SK-N-SH (cell line): ENCODE results near the gene BUD23. TPM values are rescaled to one million over a fixed set of nuclear protein-coding genes. Genes with fewer than 3 reads are reported as not detected.

Source experiments
- CTCF ChIA-PET: fragments of 300-600, 350-600 bp; formaldehyde crosslinking; extraction: SDS; loops from one replicate; lab custom pipeline; 2021; lab: Yijun Ruan, JAX
- POLR2A ChIA-PET: fragments of 350-600 bp; sonication (Branson Sonifier 250); formaldehyde crosslinking; extraction: SDS; loops from one replicate; lab custom pipeline; 2020; ENCODE audit warnings: antibody characterized with exemption, inconsistent platforms; lab: Yijun Ruan, JAX
- DNase-seq: peaks from one replicate; pipeline ENCODE4 v3.0.0; 2012
- H2AFZ ChIP-seq: fragments of 200-600 bp; sonication (generic); 2 replicates; pipeline ENCODE4 v1.8.1; 2016; ENCODE audit warnings: antibody characterized with exemption, mild to moderate bottlenecking, low read depth
- H3F3A ChIP-seq: fragments of 200-600 bp; sonication (generic); replicated peaks from 2 replicates; pipeline ENCODE3; 2016; ENCODE audit warnings: antibody characterized with exemption, mild to moderate bottlenecking; ENCODE audit not compliant: insufficient read depth
- H3K27ac ChIP-seq, 2 experiments: fragments of 200-500 bp in 1 of 2; fragments of 200-600 bp in 1 of 2; sonication (Bioruptor generic) in 1 of 2; sonication (generic), shearing (Covaris generic) in 1 of 2; 2 replicates each; pipeline versions ENCODE4 v1.5.1 to v1.6.1; 2014 to 2016; ENCODE audit warnings: low read depth in 2 of 2, inconsistent platforms in 1 of 2, low read length in 1 of 2, mild to moderate bottlenecking in 1 of 2, mixed read lengths in 1 of 2
- H3K27me3 ChIP-seq: fragments of 200-600 bp; sonication (generic), shearing (Covaris generic); 2 replicates; pipeline ENCODE4 v1.6.1; 2016; ENCODE audit warnings: mixed run types; ENCODE audit not compliant: insufficient read depth
- H3K36me3 ChIP-seq, 2 experiments: fragments of 200-500 bp in 1 of 2; fragments of 200-600 bp in 1 of 2; sonication (Bioruptor generic) in 1 of 2; sonication (generic) in 1 of 2; replicated peaks in 1 of 2; 2 replicates each; pipeline versions ENCODE3 to v1.5.1; 2014 to 2016; ENCODE audit warnings: low read length in 1 of 2, mild to moderate bottlenecking in 1 of 2; ENCODE audit not compliant: insufficient read depth in 2 of 2, control insufficient read depth in 1 of 2
- H3K4me1 ChIP-seq, 2 experiments: fragments of 200-500 bp in 1 of 2; fragments of 200-600 bp in 1 of 2; sonication (Bioruptor generic) in 1 of 2; sonication (generic), shearing (Covaris generic) in 1 of 2; 2 replicates each; pipeline versions ENCODE4 v1.5.1 to v1.6.1; 2014 to 2016; ENCODE audit warnings: low read depth in 1 of 2, low read length in 1 of 2, mixed run types in 1 of 2; ENCODE audit not compliant: insufficient read depth in 2 of 2, control insufficient read depth in 1 of 2
- H3K4me2 ChIP-seq: fragments of 200-600 bp; sonication (generic), shearing (Covaris generic); 2 replicates; pipeline ENCODE4 v1.6.1; 2017; ENCODE audit warnings: mixed run types
- H3K4me3 ChIP-seq, 2 experiments: fragments of 200-500 bp in 1 of 2; fragments of 200-600 bp in 1 of 2; sonication (Bioruptor generic) in 1 of 2; sonication (generic), shearing (Covaris generic) in 1 of 2; 2 replicates each; pipeline versions ENCODE4 v1.5.1 to v1.8.1; 2014 to 2016; ENCODE audit warnings: low read depth in 2 of 2, inconsistent platforms in 1 of 2, low read length in 1 of 2, mild to moderate bottlenecking in 1 of 2, mixed read lengths in 1 of 2, moderate library complexity in 1 of 2
- H3K79me2 ChIP-seq: fragments of 200-600 bp; sonication (generic); 2 replicates; pipeline ENCODE4 v1.8.1; 2017; ENCODE audit warnings: mild to moderate bottlenecking; ENCODE audit not compliant: insufficient read depth
- H3K9ac ChIP-seq: fragments of 200-600 bp; sonication (generic); 2 replicates; pipeline ENCODE4 v1.6.1; 2017; ENCODE audit warnings: mixed run types
- H3K9me2 ChIP-seq: fragments of 200-600 bp; sonication (generic); 2 replicates; pipeline ENCODE4 v1.6.1; 2017; ENCODE audit warnings: mixed run types
- H3K9me3 ChIP-seq: fragments of 200-600 bp; sonication (generic); 2 replicates; pipeline ENCODE4 v1.6.1; 2017; ENCODE audit warnings: mixed run types, mild to moderate bottlenecking, moderate library complexity
- H4K20me1 ChIP-seq: fragments of 200-600 bp; sonication (generic); 2 replicates; pipeline ENCODE4 v1.6.1; 2017; ENCODE audit warnings: mild to moderate bottlenecking, mixed run types; ENCODE audit not compliant: insufficient read depth
- CHD2 ChIP-seq: fragments of 150-350 bp; IDR thresholded peaks from 2 replicates; pipeline ENCODE4 v1.6.1; 2018; ENCODE audit warnings: low read length; ENCODE audit not compliant: partially characterized antibody
- ELF1 ChIP-seq: IDR thresholded peaks from 2 replicates; pipeline ENCODE4 v1.4.0; 2012
- FOSL2 ChIP-seq: IDR thresholded peaks from 2 replicates; pipeline ENCODE4 v1.4.0; 2012; ENCODE audit warnings: low read depth, mild to moderate bottlenecking, moderate library complexity, borderline replicate concordance
- FOXM1 ChIP-seq: IDR thresholded peaks from 2 replicates; pipeline ENCODE4 v1.4.0; 2012; ENCODE audit warnings: low read depth, mild to moderate bottlenecking
- GATA2 ChIP-seq: sonication (generic); formaldehyde crosslinking; IDR thresholded peaks from 2 replicates; pipeline ENCODE4 v1.5.0; 2020; ENCODE audit warnings: mild to moderate bottlenecking, missing genetic modification reagents
- RCOR1 ChIP-seq: fragments of 150-350 bp; IDR thresholded peaks from 2 replicates; pipeline ENCODE4 v1.6.1; 2017; ENCODE audit warnings: antibody characterized with exemption, low read length
- RXRA ChIP-seq: IDR thresholded peaks from 2 replicates; pipeline ENCODE4 v1.4.0; 2012; ENCODE audit warnings: low read depth, mild to moderate bottlenecking, borderline replicate concordance
- SIN3A ChIP-seq: IDR thresholded peaks from 2 replicates; pipeline ENCODE4 v1.6.1; 2012; ENCODE audit warnings: low read depth, mild to moderate bottlenecking, low read length, moderate library complexity, borderline replicate concordance
- TEAD4 ChIP-seq: IDR thresholded peaks from 2 replicates; pipeline ENCODE4 v1.4.0; 2012; ENCODE audit warnings: mild to moderate bottlenecking, borderline replicate concordance; ENCODE audit not compliant: insufficient read depth
- WGBS: methylation state at CpG from one replicate; pipeline ENCODE4 v1.1.6; 2017; ENCODE audit warnings: low lambda C conversion rate; 5-methylcytosine and 5-hydroxymethylcytosine counted together
- polyA plus RNA-seq, 3 experiments: library from polyadenylated mRNA; depleted of rRNA; stranded (reverse); fragments of >200 nt; gene quantifications; 2 replicates each; pipeline ENCODE4 v1.2.3, GENCODE V29; 2012
- TF ChIP-seq, protein P1 (sequence below): fragments of 150-350 bp; IDR thresholded peaks from 2 replicates; pipeline ENCODE4 v1.6.1; 2017; ENCODE audit warnings: antibody characterized with exemption, low read length, low read depth, borderline replicate concordance

The BUD23 gene
- polyA plus RNA-seq, 1 of the 3 experiments (the other 2 are of a cell fraction), result 206 TPM

DNA sequence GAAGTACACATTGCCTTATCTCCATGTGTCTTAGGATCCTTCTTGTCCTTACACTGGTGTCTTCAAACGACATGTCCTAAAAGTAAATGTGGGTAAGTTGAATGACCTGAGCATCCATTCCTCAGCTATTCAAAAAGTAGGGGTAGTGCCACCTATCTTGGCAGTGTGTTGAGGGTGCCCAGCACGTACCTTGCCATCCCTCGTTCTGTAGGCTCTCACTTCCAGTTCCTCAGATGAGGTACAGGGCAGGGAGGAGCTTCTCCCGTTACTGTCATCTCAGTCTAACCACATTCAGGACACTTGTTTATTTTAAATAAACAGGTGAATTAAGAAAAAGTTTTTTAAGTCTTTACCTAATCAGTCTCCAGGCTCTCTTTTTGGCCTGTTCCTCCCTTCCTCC is 13.0 kb downstream of the BUD23 start:
- WGBS, result 92% methylated on average over 4 of the region's 4 CpGs
- Histone ChIP-seq H4K20me1 (peaks cover 8% of the 10 kb centered on the region; the same call in 1 of the 2 replicates), H2AFZ (no peak overlapping the region), H3K4me3 (no peak overlapping the region), H3K9me3 (no peaks in the 10 kb centered on the region), H3K9me2 (no peaks in the 10 kb centered on the region), H3K79me2 (no peaks in the 10 kb centered on the region), H3K9ac (no peak overlapping the region), H3K27me3 (no peaks in the 10 kb centered on the region), H3K36me3 (peaks cover 29 to 81% of the 10 kb centered on the region in 2 experiments), H3K4me2 (no peak overlapping the region), H3K4me1 (no peaks in the 10 kb centered on the region), H3F3A (peaks cover 23% of the 10 kb centered on the region), H3K27ac (no peak overlapping the region)
- DNase-seq, result no peak
- TF ChIP-seq FOSL2 (no peak), SIN3A (no peak), RXRA (no peak), CHD2 (no peak), ELF1 (no peak)
- TF ChIP-seq, protein P1, sequence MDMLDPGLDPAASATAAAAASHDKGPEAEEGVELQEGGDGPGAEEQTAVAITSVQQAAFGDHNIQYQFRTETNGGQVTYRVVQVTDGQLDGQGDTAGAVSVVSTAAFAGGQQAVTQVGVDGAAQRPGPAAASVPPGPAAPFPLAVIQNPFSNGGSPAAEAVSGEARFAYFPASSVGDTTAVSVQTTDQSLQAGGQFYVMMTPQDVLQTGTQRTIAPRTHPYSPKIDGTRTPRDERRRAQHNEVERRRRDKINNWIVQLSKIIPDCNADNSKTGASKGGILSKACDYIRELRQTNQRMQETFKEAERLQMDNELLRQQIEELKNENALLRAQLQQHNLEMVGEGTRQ, result no peak
- ChIA-PET CTCF (interaction anchor here (0.9 to 8.8 kb wide), 7 partner anchors 22 to 510 kb away, joined by 3 to 70 read pairs (median 3); partner anchors contain the start of gene VPS37D), POLR2A (interaction anchor here (0.8 kb wide), 1 partner anchor 15 kb away, joined by 3 read pairs; no protein-coding TSS in a partner anchor)

DNA sequence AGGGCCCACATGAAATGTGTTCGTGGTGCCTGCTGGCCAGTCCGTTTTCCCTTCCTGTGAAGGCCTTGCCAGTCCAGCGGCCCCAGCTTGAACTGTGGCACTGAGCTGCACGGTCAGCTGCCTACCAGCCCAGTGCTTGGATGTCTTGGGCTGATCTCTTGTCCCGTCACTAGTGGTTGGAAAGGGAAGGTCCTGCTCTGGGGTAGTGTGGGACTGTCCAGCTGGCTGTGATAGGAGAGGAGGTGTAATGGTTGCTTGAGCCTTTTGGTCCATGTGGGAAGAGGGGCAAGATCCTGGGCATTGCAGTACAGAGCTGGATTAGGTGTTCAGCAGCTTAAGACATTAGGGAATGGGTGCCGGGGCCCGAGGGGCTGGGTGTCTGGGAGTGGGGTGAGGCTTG is 15.0 kb downstream of the BUD23 start:
- Histone ChIP-seq H4K20me1 (peaks cover 8% of the 10 kb centered on the region; the same call in 1 of the 2 replicates), H3K27me3 (no peaks in the 10 kb centered on the region), H3F3A (peaks cover 29% of the 10 kb centered on the region), H3K36me3 (peaks cover 34 to 78% of the 10 kb centered on the region in 2 experiments), H3K79me2 (peaks cover 7% of the 10 kb centered on the region; the same call in 1 of the 2 replicates), H3K9me3 (no peaks in the 10 kb centered on the region), H2AFZ (no peak overlapping the region), H3K4me1 (no peaks in the 10 kb centered on the region), H3K9me2 (no peaks in the 10 kb centered on the region), H3K9ac (no peak overlapping the region), H3K4me3 (no peak overlapping the region), H3K27ac (no peak overlapping the region; a peak in 1 of 4 replicates), H3K4me2 (no peak overlapping the region)
- TF ChIP-seq RCOR1 (no peak), FOXM1 (no peak), TEAD4 (no peak), GATA2 (CRISPR knock-in tag) (no peak), FOSL2 (no peak)
- CTCF ChIA-PET, result interaction anchor here (0.6 to 8.8 kb wide), 6 partner anchors 28 to 476 kb away, joined by 3 to 70 read pairs (median 4); partner anchors contain the start of genes EIF4H and VPS37D
- POLR2A ChIA-PET, result interaction anchor here (1.2 kb wide), 1 partner anchor 21 kb away, joined by 5 read pairs; the partner anchor contains the start of gene STX1A
- WGBS, result 94% methylated on average over 7 of the region's 7 CpGs
- no peak for DNase-seq
